HG03565 (cell line): ENCODE data around the gene MIOX.

ENCODE experiments used
- ATAC-seq: cut with Tn5 transposase; IDR thresholded peaks from one replicate; pipeline ENCODE4 v1.9.1; 2021; ENCODE audit warnings: mild to moderate bottlenecking, moderate library complexity; ENCODE audit not compliant: unreplicated experiment

The MIOX gene

GRCh38 chr22:50454556-50455075, 32.0 kb upstream of the MIOX start:
- no peak for ATAC-seq

GRCh38 chr22:50455201-50455600, 31.5 kb upstream of the MIOX start:
- ATAC-seq, result no peak

- ATAC-seq, result no peak
Observed at GRCh38 chr22:50456026-50456425, 30.6 kb upstream of the MIOX start.

GRCh38 chr22:50456466-50457234, 30.0 kb upstream of the MIOX start:
- no peak for ATAC-seq

GRCh38 chr22:50459016-50459415, 27.6 kb upstream of the MIOX start:
- ATAC-seq, result no peak

- no peak for ATAC-seq
Observed at GRCh38 chr22:50459496-50460140, 27.0 kb upstream of the MIOX start.

- ATAC-seq, result no peak
Observed at GRCh38 chr22:50460938-50461337, 25.7 kb upstream of the MIOX start.

- ATAC-seq, result no peak
Observed at GRCh38 chr22:50461536-50461935, 25.1 kb upstream of the MIOX start.

- ATAC-seq, result no peak
Observed at GRCh38 chr22:50461979-50462540, 24.6 kb upstream of the MIOX start.

GRCh38 chr22:50463188-50463900, 23.3 kb upstream of the MIOX start:
- no peak for ATAC-seq

- ATAC-seq, result no peak
Observed at GRCh38 chr22:50464451-50464850, 22.2 kb upstream of the MIOX start.

- ATAC-seq, result no peak
Observed at GRCh38 chr22:50465066-50465930, 21.4 kb upstream of the MIOX start.

- ATAC-seq, result no peak
Observed at GRCh38 chr22:50467341-50467740, 19.3 kb upstream of the MIOX start.

GRCh38 chr22:50467773-50468440, 18.8 kb upstream of the MIOX start:
- ATAC-seq, result no peak

- ATAC-seq, result no peak
Observed at GRCh38 chr22:50468626-50469025, 18.0 kb upstream of the MIOX start.

GRCh38 chr22:50469377-50470305, 17.0 kb upstream of the MIOX start:
- ATAC-seq, result no peak

- no peak for ATAC-seq
Observed at GRCh38 chr22:50470491-50470890, 16.2 kb upstream of the MIOX start.

GRCh38 chr22:50471197-50471847, 15.3 kb upstream of the MIOX start:
- no peak for ATAC-seq
